Measurements from ENCODE around the gene LMCD1. TPM values are rescaled to one million over a fixed set of nuclear protein-coding genes. Genes with fewer than 3 reads are reported as not detected.
A peak's percentile ranks its signal among the peaks of the same experiment; 100 is the strongest.

Gene LMCD1
- total and polyA plus RNA-seq, 2 of the 4 experiments (the other 2 are of a cell fraction) = 50.0 to 53.8 TPM

DNA sequence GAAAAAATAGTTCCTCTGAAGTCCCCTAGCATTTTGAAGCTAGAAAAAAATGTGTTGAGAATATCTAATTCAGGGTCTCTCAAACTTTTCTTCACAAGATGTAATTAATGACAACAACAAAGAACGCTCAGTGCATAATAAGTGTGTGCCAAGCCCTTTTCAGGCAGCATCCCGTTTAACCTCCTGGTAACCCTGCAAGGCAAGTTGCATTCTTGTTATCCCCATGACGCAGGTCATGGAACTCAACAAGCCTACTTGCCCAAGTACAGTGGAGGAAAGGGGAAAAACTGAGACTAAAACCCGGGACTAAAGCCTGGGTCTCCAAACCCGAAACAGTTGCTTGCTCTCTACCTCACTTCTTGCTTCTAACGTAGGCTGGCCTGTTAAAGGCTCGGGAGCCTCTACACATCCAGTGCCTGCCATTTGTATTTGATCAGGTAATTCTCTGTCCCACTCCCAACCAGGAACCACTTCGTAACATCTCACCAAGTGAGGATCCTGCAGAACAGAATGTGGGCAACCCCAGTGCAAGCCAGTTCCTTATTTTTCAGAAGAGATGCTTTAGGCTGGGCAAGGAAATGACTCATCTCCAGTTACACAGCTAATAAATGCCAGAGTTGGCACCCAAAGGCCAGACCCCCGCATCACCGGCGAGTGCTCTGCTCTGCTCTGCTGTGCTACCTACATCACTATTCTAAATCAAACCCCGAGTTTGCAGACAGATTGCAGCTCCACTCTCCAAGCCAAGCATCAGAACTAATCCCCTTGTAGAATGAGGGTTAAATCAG, 28.3 kb downstream of the LMCD1 start:
- in situ Hi-C loops (cut with MboI; ENCODE audit: low sequenced_read_pairs) (no loop called here), intact Hi-C loops (cut with micrococcal nuclease) (loop anchor here (10.0 kb wide), 1 partner anchor 85 kb away; no protein-coding TSS in a partner anchor), dilution Hi-C loops (cut with HindIII; ENCODE audit: low sequenced_read_pairs, unreplicated experiment) (no loop called here)
- peak overlapping the region; percentile 74 for H2BK20ac ChIP-seq (ENCODE audit: low read depth, low read length)
- H2BK5ac ChIP-seq (ENCODE audit: low read depth, low read length, poor library complexity, severe bottlenecking) = no peak overlapping the region
- H3K9ac ChIP-seq (ENCODE audit: low read depth, low read length) = no peak overlapping the region
- peaks cover 0 to 24% of the 10 kb centered on the region in 2 experiments; a peak in 3 of 4 replicates for H3K79me1 ChIP-seq (ENCODE audit: low read depth in 1 of 2, low read length in 2 of 2)
- H3K18ac ChIP-seq (ENCODE audit: low read depth, low read length) = peak overlapping the region; percentile 63
- H3K4ac ChIP-seq (ENCODE audit: low read depth, low read length) = peak overlapping the region; percentile 89
- H3K9me1 ChIP-seq (ENCODE audit: insufficient read depth, low read length) = peaks cover 33% of the 10 kb centered on the region
- peak overlapping the region; percentile 82 for H4K91ac ChIP-seq (ENCODE audit: insufficient read depth, low read depth, low read length)
- no peak overlapping the region for H3K4me2 ChIP-seq (ENCODE audit: low read depth, low read length)
- no CpG with 5 or more reads among the region's 12 CpGs for WGBS, 2 experiments (ENCODE audit: extremely low coverage in 2 of 2, insufficient read length in 1 of 2)
- POLR2A ChIA-PET (ENCODE audit: unreplicated experiment) = no interaction called here
- DNase-seq (no peak), ATAC-seq (ENCODE audit: low read depth) (no peak)
- H3K9me3 ChIP-seq (ENCODE audit: control insufficient read depth, insufficient read depth, low read length) = no peaks in the 10 kb centered on the region
- CTCF ChIA-PET = no interaction called here
- H2BK120ac ChIP-seq (ENCODE audit: low read depth, low read length) = peak overlapping the region; percentile 75
- H4K8ac ChIP-seq (ENCODE audit: low read depth in 2 of 2, low read length in 2 of 2) = peak overlapping the region; percentile 55 to 62; a peak in 3 of 4 replicates
- no peak overlapping the region for H3K4me3 ChIP-seq (ENCODE audit: insufficient read depth, low read depth, low read length)
- peak overlapping the region; percentile 56; the same call in 1 of the 2 replicates for H3K23ac ChIP-seq (ENCODE audit: low read depth, low read length)
- H3K4me1 ChIP-seq (ENCODE audit: control insufficient read depth, insufficient read depth, low read length) = peaks cover 31% of the 10 kb centered on the region
- H3K27me3 ChIP-seq (ENCODE audit: control insufficient read depth, insufficient read depth, low read length) = no peaks in the 10 kb centered on the region
- peak overlapping the region; percentile 88 for H3K14ac ChIP-seq (replicated peaks; ENCODE audit: low read depth, low read length)
- BruUV-seq (replicated peaks) = no TSS peak
- no peak for TF ChIP-seq NFE2L2 (IDR thresholded peaks at IDR 0.05; ENCODE audit: low read depth, low read length)
- TF ChIP-seq FOS (IDR thresholded peaks at IDR 0.05; ENCODE audit: low read depth, low read length) = no peak
- no peaks in the 10 kb centered on the region for H4K20me1 ChIP-seq (ENCODE audit: insufficient read depth, low read length)
- 0 out of 2 replicates have a peak overlapping the region, but pooled peaks have one; percentile 23 for H3K56ac ChIP-seq (ENCODE audit: extremely low read depth, insufficient read depth, low read length)
- peak overlapping the region; percentile 43 for H2AK9ac ChIP-seq (replicated peaks; ENCODE audit: low read depth, low read length, poor library complexity)
- no peak overlapping the region for H2AFZ ChIP-seq (replicated peaks; ENCODE audit: low read length, poor library complexity)
- peak overlapping the region; percentile 79; the same call in 1 of the 2 replicates for H2AK5ac ChIP-seq (ENCODE audit: low read depth, low read length)
- H3K36me3 ChIP-seq (ENCODE audit: control insufficient read depth, insufficient read depth, low read length) = 0 out of 2 replicates have a peak, but pooled peaks cover 2% of the 10 kb centered on the region
- peak overlapping the region; percentile 66 for H4K5ac ChIP-seq (ENCODE audit: low read depth, low read length)
- peak overlapping the region; percentile 69; the same call in 2 of the 3 replicates for H2BK15ac ChIP-seq (ENCODE audit: low read depth, low read length)
- no peak overlapping the region; the same call in 1 of the 2 replicates for H3K27ac ChIP-seq (ENCODE audit: insufficient read depth, low read length)

All from IMR-90 (cell line).